ENCODE measurements around the gene DNAJB6.

The DNAJB6 gene

GRCh38 chr7:157410831-157411556 is 74.2 kb downstream of the DNAJB6 start:
- no peak for DNase-seq

- DNase-seq: no peak
Observed at GRCh38 chr7:157411580-157411979, 74.8 kb downstream of the DNAJB6 start.

- no peak for DNase-seq
Observed at GRCh38 chr7:157412021-157412443, 75.2 kb downstream of the DNAJB6 start.

GRCh38 chr7:157412491-157413180 is 75.8 kb downstream of the DNAJB6 start:
- DNase-seq: no peak

GRCh38 chr7:157413881-157414701 is 77.3 kb downstream of the DNAJB6 start:
- no peak for DNase-seq

GRCh38 chr7:157414702-157415096 is 77.9 kb downstream of the DNAJB6 start:
- DNase-seq: no peak

GRCh38 chr7:157415486-157415885 is 78.7 kb downstream of the DNAJB6 start:
- no peak for DNase-seq

- no peak for DNase-seq
Observed at GRCh38 chr7:157416011-157416410, 79.2 kb downstream of the DNAJB6 start.

- no peak for DNase-seq
Observed at GRCh38 chr7:157418204-157419034, 81.6 kb downstream of the DNAJB6 start.

GRCh38 chr7:157419035-157419293 is 82.2 kb downstream of the DNAJB6 start:
- DNase-seq: no peak

- no peak for DNase-seq
Observed at GRCh38 chr7:157422279-157422678, 85.5 kb downstream of the DNAJB6 start.

GRCh38 chr7:157423348-157423747 is 86.5 kb downstream of the DNAJB6 start:
- DNase-seq: no peak

GRCh38 chr7:157423886-157424565 is 87.2 kb downstream of the DNAJB6 start:
- DNase-seq: no peak

GRCh38 chr7:157425137-157425731 is 88.4 kb downstream of the DNAJB6 start:
- no peak for DNase-seq

GRCh38 chr7:157425761-157426160 is 89.0 kb downstream of the DNAJB6 start:
- no peak for DNase-seq

- no peak for DNase-seq
Observed at GRCh38 chr7:157426463-157427301, 89.9 kb downstream of the DNAJB6 start.

- DNase-seq: no peak
Observed at GRCh38 chr7:157427811-157428553, 91.2 kb downstream of the DNAJB6 start.

GRCh38 chr7:157428554-157428945 is 91.7 kb downstream of the DNAJB6 start:
- DNase-seq: no peak

GRCh38 chr7:157429001-157429679 is 92.3 kb downstream of the DNAJB6 start:
- no peak for DNase-seq
